ENCODE data around the gene MAZ. TPM values are rescaled to one million over a fixed set of nuclear protein-coding genes. Genes with fewer than 3 reads are reported as not detected.
"Not testable (repeated sequence)": the region's sequence is repeated elsewhere in the genome, so short reads cannot be mapped to it uniquely, and the experiment has no call there.

The MAZ gene
- total RNA-seq, 1 donor from 2014 or later: 109 TPM

DNA sequence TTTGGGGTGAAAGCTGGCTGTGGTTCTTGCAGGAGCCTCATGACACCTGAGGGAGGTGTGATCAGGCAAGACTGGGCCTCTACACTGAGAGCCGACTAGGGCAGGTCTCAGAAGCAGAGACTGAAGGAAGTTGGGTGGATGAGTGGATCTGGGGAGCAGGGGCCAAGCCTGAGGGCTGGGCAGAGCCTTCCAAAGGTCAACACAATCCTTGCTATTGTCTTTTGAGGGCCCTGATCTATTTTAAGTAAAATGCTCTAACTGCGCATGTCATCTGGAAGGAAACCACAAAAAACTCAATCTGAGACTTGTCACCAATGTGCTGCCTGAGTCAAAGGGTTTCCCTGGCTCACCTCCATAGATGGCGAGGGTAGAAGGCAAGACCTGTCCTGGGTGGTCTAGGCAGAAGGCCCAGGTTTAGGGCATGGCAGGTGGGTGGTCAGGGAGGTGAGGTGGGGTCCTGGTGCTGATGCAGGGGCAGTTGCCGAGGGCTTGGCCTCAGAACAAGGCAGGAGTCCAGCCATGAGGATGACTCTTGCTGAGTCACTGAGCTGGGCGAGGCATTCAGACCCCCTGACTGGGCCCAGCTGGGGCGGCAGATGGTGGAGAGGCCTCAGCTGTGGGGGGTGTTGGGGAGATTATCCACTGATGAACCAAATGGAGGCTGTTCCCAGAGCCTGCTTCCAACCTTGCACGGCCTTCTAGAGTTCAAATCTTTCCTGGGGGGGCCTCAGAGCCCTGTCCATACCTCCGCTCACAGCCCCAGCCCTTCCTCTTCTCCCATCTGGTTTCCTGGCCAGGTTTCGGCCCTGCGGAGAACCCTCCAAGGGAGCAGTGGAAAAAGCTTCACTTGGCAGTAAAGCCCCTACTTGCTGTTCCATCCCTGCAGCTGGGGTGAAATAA, 19.1 kb downstream of the MAZ start:
- DNase-seq: peak; percentile 44

DNA sequence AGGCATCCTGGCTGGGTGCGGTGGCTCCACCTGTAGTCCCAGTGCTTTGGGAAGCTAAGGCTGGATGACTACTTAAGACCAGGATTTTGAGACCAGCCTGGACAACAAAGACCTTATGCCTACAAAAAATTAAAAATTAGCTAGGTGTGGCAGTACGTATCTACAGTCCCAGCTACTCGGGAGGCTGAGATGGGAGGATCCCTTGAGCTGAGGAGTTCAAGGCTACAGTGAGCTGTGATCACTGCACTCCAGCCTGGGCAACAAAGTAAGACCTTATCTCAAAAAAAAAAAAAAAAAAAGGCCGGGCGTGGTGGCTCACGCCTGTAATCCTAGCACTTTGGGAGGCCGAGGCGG, 20.0 kb downstream of the MAZ start:
- DNase-seq: no peak

DNA sequence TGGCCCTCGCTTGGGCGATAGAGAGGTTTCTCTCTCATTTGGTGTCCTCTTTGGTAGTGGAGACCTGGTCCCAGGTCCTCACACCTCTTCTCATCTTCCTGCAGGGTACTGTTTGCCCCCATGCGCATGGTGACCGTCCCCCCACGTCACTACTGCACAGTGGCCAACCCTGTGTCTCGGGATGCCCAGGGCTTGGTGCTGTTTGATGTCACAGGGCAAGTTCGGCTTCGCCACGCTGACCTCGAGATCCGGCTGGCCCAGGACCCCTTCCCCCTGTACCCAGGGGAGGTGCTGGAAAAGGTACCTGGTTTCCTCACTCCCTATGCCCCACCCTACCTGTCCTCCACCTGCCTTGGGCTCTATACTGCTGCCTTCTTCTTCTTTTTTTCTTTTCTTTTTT, 24.4 kb downstream of the MAZ start:
- DNase-seq: no peak

DNA sequence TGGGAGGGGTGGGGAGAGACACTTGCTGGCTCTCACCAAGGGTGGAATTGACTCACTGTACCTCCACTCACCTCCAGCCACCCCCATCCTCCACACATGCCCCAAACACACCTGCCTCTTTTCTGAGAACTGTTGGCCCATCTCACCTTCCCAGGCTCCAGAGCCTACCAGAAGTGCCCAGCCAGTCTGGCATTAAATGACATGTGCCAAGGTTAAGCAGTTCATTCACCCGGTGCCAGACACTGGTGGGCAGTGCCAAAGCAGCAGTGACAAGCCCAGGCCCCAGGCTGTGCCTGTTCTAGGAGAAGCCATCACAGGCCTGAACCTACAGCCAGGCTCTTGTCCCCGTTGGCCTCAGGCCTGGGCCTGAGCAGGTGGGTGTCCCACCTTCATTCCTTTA, 25.2 kb downstream of the MAZ start:
- DNase-seq: no peak

DNA sequence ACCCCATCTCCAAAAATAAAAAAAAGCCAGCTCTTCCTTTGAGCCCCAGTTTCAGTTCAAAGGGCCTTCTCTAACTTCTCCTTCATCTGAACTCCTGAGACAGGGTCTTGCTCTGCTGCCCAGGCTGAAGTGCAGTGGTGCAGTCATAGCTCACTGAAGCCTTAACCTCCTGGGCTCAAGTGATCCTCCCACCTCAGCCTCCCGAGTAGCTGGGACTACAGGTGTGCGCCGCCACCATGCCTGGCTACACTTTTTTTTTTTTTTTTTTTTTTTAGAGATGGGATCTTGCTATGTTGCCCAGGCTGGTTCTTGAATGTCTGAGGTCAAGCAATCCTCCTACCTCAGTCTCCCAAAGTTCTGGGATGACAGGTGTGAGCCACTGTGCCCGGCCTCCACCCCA, 26.9 kb downstream of the MAZ start:
- DNase-seq: not testable (repeated sequence)

DNA sequence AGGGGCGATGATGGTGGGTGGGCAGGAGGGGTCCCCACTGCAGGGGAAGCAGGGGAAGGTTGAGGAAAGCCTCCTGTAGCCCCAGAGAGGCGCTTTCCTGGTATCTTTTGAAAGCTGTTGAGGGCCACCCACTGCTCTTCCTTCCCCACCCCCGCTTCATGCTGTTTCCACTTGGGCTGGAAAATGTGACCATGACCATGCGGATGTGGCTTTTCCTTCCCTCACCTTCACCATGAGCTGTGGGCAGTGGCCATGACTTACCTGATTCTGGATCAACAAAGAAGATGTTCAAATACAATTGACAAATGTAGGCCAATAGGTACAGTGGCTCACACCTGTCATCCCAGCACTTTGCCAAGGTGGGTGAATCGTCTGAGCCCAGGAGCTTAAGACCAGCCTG, 27.8 kb downstream of the MAZ start:
- no peak for DNase-seq

DNA sequence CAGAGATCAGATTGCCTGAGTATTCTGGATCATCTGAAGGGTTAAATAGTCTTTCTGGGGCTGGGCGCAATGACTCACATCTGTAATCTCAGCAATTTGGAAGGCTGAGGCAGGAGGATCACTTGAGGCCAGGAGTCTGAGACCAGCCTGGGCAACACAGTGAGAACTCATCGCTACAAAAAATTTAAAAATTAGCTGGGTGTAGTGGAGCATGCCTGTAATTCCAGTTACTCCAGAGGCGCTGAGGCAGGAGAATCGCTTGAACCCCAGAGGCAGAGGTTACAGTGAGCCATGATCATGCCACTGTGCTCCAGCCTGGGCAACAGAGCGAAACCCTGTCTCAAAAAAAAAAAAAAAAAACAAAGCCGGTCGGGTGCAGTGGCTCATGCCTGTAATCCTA, 29.6 kb downstream of the MAZ start:
- DNase-seq: no peak

DNA sequence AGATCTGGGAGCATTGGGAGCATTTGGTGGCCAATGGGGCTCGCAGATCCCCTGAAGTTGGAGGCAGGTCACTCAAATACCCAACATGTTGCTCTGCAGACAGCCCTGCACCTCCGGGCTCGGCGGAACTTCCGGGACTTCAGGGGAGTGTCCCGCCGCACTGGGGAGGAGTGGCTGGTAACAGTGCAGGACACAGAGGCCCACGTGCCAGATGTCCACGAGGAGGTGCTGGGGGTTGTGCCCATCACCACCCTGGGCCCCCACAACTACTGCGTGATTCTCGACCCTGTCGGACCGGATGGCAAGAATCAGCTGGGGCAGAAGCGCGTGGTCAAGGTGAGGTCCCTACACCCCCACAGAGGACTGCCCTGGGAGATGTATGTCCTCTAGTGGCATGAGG, 30.3 kb downstream of the MAZ start:
- no peak for DNase-seq

DNA sequence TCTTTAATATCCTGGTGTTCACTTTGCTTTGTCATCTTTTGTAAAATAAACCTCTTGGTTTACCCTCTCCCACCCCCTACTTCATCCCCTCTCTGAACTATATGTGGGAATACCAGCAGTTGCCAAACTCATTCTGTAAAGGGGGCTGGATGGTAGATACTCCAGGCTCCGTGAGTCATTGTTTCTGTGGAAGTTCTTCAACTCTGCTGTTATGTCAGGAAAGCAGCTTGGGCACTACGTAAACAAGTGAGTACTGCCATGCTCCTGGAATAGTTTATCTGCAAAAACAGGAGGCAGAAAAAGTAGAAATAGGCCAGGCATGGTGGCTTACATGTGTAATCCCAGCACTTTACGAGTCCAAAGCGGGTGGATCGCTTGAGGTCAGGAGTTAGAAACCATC, 31.5 kb downstream of the MAZ start:
- no peak for DNase-seq

DNA sequence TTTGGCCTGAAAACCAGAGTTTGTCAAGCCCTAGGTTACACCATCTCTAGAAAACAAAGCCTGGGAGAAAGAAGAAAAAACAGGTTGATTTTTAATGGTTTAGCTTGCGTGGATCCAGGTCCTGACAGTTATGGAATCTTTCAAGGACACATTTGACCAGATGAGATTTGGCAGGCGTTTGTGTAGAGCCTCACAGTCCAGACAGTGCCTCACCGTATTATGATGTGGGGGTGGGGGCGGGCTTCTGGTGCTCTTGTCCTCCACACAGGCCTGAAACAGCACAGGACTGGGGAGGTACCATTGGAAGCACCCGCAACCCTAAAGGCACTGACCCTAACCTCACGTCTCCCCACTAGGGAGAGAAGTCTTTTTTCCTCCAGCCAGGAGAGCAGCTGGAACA, 33.5 kb downstream of the MAZ start:
- no peak for DNase-seq

DNA sequence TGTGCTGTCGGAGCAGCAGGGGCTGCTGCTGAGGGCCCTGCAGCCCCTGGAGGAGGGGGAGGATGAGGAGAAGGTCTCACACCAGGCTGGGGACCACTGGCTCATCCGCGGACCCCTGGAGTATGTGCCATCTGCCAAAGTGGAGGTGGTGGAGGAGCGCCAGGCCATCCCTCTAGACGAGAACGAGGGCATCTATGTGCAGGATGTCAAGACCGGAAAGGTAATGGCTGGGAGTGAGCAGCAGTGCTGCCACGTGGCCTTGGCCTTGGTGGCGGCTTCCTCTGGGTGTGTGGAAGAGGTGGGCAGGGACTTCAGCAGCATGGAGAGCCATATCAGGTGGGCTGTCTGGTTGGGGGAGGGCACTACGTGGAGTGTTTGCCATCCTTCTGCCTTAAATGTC, 33.9 kb downstream of the MAZ start:
- DNase-seq: no peak

DNA sequence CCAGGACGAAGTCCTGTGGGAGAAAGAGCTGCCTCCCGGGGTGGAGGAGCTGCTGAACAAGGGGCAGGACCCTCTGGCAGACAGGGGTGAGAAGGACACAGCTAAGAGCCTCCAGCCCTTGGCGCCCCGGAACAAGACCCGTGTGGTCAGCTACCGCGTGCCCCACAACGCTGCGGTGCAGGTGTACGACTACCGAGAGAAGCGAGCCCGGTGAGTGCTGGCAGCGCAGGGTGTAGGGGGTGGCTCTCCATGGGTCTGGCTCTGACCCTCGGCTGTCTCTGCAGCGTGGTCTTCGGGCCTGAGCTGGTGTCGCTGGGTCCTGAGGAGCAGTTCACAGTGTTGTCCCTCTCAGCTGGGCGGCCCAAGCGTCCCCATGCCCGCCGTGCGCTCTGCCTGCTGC, 35.3 kb downstream of the MAZ start:
- no peak for DNase-seq

DNA sequence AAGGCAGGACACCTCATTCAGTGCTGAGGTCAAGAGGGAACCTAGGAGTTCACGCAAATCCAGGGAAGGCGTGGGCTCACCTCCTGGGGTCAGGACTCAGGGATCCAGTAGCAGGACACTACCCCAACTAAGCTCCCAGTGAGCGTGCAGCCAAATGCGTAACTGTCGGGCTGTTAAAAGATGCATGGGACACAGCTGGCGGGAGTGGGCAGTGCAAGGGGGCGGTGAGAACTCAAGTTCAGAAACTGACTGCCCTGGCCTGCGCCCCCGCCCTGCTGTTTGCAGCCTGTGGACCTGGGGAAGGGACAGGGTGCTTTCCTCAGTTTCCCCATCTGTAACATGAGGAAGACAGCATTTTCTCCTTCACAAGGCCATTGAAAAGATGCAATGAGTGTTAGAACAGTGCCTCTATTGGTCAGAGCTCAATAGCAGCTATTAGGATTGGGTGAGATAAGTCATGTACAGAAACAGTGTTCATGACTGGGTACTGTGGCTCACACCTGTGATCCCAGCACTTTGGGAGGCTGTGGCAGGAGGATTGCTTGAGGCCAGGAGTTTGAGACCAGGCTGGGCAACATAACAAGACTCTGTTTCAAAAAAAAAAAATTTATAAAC, 36.5 kb downstream of the MAZ start:
- no peak for DNase-seq

DNA sequence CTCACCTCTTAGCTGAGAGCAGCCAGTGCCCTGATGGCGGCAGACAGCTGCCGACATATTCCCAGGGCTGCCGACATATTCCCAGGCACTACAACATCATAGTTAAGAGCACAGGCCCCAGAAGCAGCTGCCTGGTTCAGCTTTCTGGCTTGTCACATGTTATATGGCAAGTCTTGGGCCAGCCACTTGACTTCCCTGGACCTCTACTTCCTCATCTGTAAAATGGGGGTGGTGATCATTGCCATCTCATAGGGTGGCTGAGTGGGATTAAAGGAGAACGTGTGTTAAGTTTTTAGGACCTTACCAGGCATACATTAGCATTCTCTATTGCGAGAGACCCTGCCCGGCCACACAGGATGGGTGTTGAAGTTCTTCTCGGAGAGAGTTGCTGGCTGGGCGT, 37.6 kb downstream of the MAZ start:
- DNase-seq: no peak

DNA sequence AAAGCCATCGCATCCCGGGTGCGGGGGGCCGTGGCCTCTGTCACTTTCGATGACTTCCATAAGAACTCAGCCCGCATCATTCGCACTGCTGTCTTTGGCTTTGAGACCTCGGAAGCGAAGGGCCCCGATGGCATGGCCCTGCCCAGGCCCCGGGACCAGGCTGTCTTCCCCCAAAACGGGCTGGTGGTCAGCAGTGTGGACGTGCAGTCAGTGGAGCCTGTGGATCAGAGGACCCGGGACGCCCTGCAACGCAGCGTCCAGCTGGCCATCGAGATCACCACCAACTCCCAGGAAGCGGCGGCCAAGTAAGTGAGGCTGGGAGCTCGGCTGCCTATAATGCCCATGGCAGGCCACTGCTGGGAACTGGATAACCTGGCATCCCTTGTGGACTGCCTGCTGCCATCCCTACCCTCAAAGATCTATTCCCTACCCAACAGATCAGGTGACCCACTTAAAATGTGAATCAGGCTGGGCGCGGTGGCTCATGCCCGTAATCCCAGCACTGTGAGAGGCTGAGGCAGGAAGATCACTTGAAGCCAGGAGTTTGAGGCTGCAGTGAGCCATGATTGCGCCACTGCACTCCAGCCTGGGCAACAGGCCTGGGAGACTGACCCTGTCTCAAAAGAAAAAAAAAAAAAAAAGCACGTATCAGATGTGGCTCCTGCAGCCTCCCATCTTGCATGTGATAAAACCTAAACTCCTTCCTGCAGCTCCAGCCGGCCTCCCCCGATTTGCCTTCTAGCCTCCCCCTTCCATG, 38.4 kb downstream of the MAZ start:
- DNase-seq: no peak

DNA sequence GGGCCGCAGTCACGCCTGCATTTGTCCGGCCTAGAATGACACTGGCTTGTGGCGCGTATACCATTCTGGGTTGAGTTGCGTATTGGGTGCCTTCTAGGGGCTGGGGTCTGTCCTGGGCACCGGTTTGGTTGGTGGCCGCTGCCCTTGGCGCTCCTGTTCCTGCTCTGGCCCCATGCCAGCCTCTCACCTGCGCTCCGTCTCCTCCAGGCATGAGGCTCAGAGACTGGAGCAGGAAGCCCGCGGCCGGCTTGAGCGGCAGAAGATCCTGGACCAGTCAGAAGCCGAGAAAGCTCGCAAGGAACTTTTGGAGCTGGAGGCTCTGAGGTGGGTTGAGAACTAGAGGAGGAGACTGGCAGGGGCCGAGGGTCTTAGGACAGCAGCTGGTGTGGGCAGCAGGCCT, 39.3 kb downstream of the MAZ start:
- DNase-seq: no peak

DNA sequence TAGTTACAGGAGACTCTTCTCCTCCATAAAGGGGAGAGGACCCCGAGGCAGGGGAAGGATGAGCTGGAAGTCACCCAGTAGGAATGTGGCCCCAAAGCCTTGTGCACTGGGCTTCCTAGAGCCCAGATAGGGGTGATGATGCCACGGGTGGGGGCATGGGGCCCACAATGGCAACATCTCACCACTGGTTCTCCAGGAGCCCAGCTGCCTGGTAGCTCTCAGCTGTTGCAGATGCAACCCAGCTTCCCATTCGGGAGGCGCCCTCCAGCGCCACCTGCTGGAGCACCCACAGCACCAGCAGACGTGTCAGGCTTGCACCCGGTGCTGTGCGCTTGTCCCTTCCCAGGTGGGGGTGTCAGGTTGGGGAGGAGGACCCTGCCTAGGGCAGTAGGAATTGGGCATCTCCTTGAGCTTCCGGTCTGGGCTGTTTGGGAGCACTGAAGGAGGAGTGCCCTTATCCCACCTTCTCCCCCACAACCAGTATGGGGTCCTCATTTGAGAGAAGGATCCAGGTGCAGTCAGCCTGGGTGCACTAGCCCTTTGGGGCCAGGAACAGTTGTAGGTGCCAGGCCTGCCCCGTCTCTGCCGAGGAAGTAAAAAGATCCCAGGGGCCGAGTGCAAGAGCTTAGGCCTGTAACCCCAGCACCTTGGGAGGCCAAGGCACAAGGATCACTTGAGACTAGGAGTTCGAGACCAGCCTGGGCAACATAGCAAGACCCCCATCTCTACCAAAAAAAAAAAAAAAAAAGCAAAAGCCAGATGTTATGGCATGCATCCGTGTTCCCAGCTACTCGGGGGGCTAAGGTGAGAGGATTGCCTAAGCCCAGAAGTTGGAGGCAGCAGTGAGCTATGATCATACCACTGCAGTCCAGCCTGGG, 42.3 kb downstream of the MAZ start:
- peak; percentile 68 for DNase-seq

DNA sequence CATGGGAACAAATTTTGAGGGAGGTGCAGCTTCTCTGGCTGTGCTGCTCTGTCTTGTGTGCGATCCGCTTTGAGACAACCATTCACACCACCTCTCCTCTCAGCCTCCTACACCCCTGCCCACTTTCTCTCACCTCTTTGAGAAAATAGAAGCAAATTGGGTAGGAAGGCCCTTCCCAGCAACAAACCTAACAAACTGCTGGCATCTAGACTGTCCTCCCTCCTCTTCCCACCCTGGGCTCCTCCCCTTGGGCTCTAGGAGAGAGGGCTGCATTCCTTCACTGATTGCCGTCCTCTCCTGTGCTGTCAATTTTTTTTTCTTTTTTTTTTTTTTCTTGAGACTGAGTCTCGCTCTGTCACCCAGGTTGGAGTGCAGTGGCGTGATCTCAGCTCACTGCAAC, 43.2 kb downstream of the MAZ start:
- no peak for DNase-seq

DNA sequence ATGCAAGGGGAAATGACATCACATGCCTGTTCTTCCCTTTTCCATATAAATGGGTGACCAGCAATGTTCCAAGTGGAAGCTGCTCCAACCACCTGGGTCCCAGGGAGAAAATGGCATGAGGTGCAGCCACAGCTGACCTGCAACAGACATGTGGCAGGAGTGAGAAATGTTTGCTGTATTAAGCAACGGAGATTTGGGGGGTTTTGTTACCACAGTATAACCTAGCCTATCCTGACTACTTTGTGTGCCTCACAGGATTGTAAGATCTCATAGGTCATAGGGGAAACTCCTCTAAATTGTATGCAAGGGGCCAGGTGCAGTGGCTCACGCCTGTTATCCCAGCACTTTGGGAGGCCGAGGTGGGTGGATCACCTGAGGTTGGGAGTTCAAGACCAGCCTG, 44.7 kb downstream of the MAZ start:
- no peak for DNase-seq

DNA sequence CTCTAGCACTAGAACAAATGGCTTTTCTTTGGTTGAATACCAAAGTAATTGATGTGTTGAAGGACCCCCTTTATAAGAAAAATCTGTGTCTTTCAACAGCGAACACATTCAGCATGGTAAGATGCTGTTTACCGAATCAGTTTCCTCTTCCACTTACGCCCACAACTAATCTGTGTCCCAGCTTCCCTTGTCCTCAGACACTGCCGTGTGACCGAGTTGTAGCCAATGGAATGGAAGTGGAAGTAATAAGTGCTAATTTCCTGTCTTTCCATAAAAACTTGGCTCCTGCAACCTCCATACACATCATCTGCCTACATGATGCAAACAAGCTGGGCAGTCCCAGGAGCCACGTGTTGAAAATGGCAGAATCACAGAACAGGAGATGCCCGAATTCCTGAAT, 46.3 kb downstream of the MAZ start:
- peak; percentile 26 for DNase-seq

DNA sequence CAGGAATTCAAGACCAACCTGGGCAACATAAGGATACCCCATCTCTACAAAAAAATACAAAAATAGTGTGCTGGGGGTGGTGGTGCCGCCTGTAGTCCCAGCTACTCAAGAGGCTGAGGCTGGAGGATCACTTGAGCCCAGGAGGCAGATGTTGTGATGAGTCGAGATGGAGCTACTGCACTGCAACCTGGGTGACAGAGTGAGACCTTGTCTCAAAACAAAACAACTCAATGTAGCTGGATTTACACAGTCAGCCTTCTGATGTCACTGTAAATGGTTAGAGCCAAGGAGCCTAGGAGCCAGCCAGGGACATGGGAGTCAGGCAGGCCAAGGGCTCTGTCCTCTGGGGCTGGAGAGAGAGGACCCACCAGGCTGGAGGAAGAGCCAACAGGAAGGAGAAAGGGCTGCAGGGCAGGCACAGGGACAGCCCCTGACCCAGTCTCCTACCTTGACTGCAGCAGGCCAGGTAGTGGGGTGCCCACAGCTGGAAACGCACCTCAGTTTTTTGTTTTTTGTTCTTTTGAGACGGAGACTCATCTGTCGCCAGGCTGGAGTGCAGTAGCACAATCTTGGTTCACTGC, 48.3 kb downstream of the MAZ start:
- no peak for DNase-seq

DNA sequence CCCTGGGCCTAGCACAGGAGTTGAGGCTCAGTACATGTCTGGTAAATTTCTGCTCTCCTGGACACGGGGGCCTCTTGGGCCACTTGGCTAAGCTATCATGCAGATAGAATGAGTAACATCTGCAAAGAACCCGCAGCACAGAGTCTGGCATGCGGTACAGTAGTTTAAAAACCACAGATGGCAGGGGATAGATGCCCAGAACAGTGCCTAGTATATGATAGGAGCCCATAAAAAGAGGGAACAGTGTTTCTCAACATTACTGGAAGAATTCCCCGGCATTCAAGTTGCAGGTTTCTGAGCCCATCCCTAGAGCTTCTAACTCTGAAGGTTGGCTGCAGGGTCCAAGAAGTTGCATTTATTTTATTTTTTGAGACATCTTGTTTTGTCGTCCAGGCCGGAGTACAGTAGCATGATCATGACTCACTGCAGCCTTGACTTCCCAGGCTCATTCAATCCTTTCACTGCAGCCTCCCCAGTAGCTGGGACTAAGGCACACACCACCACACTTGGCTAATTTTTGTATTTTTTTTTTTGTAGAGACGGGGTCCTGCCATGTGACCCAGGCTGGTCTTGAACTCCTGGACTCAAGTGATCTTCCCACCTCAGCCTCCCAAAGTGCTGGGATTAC, 50.9 kb downstream of the MAZ start:
- DNase-seq: no peak
